Uterus (tissue), 4 donors: ENCODE measurements around the gene C2CD3. TPM values are rescaled to one million over a fixed set of nuclear protein-coding genes. Genes with fewer than 3 reads are reported as not detected.
"Not testable (repeated sequence)": the region's sequence is repeated elsewhere in the genome, so short reads cannot be mapped to it uniquely, and the experiment has no call there.

Source experiments
- DNase-seq, 2 donors: peaks; one replicate each; pipeline ENCODE4 v3.0.0-alpha.2; 2019 to 2020
- H3K27ac ChIP-seq, 2 donors: fragments of 200-600 bp; sonication (generic); 1 replicate in 1 of 2; 2 replicates in 1 of 2; pipeline ENCODE4 v1.5.1; 2016 to 2018
- H3K27me3 ChIP-seq, 2 donors: fragments of 200-600 bp; sonication (generic); one replicate each; pipeline ENCODE4 v1.5.1; 2018 to 2019; ENCODE audit warnings: control low read depth in 1 of 2
- H3K36me3 ChIP-seq, 2 donors: fragments of 200-600 bp; sonication (generic); one replicate each; pipeline ENCODE4 v1.5.1; 2019; ENCODE audit warnings: control low read depth in 1 of 2
- H3K4me1 ChIP-seq, 2 donors: fragments of 200-600 bp; sonication (generic); one replicate each; pipeline ENCODE4 v1.5.1; 2018 to 2019; ENCODE audit warnings: control low read depth in 1 of 2
- H3K4me3 ChIP-seq, 2 donors: fragments of 200-600 bp; sonication (generic); 1 replicate in 1 of 2; 2 replicates in 1 of 2; pipeline ENCODE4 v1.5.1; 2018 to 2019; ENCODE audit warnings: mild to moderate bottlenecking in 1 of 2
- H3K9me3 ChIP-seq, 2 donors: fragments of 200-600 bp; sonication (generic); one replicate each; pipeline ENCODE4 v1.5.1; 2019; ENCODE audit warnings: control low read depth in 1 of 2
- POLR2A ChIP-seq, 2 donors: fragments of 450-650 bp; IDR thresholded peaks; one replicate each; pipeline ENCODE4 v1.6.1; 2016; ENCODE audit warnings: antibody characterized with exemption in 2 of 2, mild to moderate bottlenecking in 1 of 2, moderate library complexity in 1 of 2
- intact Hi-C: fragments of 100-400 bp; cut with DNase I; formaldehyde crosslinking; loops from one replicate; pipeline ENCODE4 v1.15.1; 2023; ENCODE audit warnings: low total_unique reads
- total RNA-seq, 4 donors: library from RNA; depleted of rRNA in 3 of 4; stranded (reverse); fragments of >200 nt in 3 of 4; gene quantifications; one replicate each; pipeline versions ENCODE4 v1.1.0 to v1.2.4, GENCODE V29; 2014 to 2023
- TF ChIP-seq, protein P1 (sequence below), 4 experiments: fragments of 200-600 bp in 2 of 4; fragments of 450-650 bp in 2 of 4; sonication (generic) in 2 of 4; IDR thresholded peaks; one replicate each; pipeline ENCODE4 v1.5.1; 2016 to 2019; ENCODE audit warnings: antibody characterized with exemption in 4 of 4, mild to moderate bottlenecking in 2 of 4, moderate library complexity in 1 of 4
- donor health status: DM: yes; HTN: yes; CAD: no.

C2CD3 gene
- total RNA-seq, 4 donors from 2014 or later, result 22.5 to 347 (median 29.5) TPM

DNA sequence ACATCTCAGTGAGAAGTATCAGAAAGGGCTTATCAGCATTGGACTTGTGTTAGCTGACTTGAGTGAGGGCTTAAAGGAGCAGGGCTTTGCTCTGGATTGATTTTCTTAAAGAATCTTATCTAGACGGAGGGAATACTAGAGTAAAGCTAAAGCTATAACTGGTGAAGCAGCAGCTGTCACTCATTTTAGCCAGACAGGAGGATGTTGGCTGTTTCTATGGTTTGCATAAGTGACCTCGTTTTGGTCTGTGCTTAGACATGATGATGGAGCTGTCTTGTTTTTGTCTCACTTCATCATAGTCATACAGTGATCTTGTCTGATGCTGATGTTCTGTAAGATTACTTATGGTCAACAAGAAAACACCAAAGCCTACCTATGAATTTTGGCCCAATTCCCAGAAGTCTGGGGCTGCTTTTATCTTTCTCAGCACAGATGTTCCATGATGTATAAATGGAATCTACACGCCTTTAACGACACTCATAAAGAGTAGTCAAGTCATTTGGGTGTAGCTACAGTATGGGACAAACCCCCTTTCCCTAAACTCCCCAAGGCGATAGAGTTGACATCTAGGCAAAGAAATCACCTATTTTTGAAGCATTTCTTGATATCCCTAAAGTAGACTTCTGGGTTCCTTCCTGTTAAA lies 84.4 kb downstream of the C2CD3 start:
- TF ChIP-seq POLR2A (IDR thresholded peaks at IDR 0.05), result no peak
- TF ChIP-seq, protein P1, sequence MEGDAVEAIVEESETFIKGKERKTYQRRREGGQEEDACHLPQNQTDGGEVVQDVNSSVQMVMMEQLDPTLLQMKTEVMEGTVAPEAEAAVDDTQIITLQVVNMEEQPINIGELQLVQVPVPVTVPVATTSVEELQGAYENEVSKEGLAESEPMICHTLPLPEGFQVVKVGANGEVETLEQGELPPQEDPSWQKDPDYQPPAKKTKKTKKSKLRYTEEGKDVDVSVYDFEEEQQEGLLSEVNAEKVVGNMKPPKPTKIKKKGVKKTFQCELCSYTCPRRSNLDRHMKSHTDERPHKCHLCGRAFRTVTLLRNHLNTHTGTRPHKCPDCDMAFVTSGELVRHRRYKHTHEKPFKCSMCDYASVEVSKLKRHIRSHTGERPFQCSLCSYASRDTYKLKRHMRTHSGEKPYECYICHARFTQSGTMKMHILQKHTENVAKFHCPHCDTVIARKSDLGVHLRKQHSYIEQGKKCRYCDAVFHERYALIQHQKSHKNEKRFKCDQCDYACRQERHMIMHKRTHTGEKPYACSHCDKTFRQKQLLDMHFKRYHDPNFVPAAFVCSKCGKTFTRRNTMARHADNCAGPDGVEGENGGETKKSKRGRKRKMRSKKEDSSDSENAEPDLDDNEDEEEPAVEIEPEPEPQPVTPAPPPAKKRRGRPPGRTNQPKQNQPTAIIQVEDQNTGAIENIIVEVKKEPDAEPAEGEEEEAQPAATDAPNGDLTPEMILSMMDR (IDR thresholded peaks at IDR 0.05), result no peak
- Histone ChIP-seq H3K4me3 (no peak overlapping the region), H3K27me3 (no peaks in the 10 kb centered on the region), H3K27ac (no peak overlapping the region), H3K4me1 (no peaks in the 10 kb centered on the region), H3K36me3 (no peaks in the 10 kb centered on the region), H3K9me3 (no peaks in the 10 kb centered on the region)
- intact Hi-C loops, result no loop called here
- DNase-seq, result no peak

DNA sequence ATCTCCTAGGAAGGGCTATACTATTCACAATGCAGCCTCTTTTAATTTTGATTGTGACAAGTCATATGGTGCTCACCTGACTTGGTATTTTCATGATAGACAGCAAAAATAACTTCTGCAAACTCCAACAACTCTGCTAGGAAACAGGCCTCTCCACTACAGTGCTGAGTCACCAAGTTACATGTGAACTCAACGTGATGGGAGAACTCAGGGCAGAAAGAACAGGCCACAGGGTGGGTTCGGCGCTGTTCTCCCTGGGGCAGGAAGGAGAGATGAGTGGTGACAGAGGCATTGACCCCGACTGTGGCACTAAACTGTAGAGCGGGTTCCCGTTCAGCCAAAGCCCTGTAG lies 85.3 kb downstream of the C2CD3 start:
- no peak overlapping the region for H3K27ac ChIP-seq
- H3K36me3 ChIP-seq, result no peaks in the 10 kb centered on the region
- TF ChIP-seq, protein P1 (IDR thresholded peaks at IDR 0.05), result no peak
- no peak for TF ChIP-seq POLR2A (IDR thresholded peaks at IDR 0.05)
- H3K27me3 ChIP-seq, result no peaks in the 10 kb centered on the region
- DNase-seq, result no peak
- no peaks in the 10 kb centered on the region for H3K9me3 ChIP-seq
- intact Hi-C loops, result no loop called here
- H3K4me1 ChIP-seq, result no peaks in the 10 kb centered on the region
- no peak overlapping the region for H3K4me3 ChIP-seq

DNA sequence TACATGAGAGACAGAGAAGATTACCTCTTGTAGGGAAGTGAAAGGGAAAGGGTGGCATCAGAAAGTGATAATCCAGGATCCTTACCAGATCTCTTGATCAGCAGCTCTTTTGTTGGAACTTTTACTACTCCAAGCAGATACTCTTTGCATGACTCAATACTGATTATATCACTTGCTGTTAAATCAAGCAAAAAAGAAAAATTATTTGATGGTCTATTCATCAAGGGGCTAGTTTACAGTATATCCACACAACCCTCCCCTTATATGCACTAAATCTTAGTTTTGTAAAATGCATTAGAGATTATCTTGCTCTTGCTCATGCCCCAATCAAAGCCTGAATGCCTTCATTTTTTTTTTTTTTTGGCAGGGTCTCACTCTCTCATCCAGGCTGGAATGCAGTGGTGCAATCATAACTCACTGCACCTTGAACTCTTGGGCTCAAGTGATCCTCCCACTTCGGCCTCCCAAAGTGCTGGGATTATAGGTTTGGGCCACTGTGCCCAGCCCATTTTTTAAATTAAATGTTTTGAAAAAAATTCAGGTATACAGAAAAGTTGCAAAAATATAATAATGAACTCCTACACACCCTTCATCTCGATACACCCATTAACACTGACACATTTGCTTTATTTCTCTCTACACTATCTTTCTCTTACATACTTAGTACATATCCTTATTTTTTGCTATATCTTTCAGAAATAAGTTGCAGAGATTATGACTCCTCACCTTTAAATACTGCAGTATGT lies 85.8 kb downstream of the C2CD3 start:
- Histone ChIP-seq H3K36me3 (no peaks in the 10 kb centered on the region), H3K27ac (no peak overlapping the region), H3K27me3 (no peaks in the 10 kb centered on the region), H3K4me1 (no peaks in the 10 kb centered on the region), H3K4me3 (no peak overlapping the region), H3K9me3 (no peaks in the 10 kb centered on the region)
- no peak for DNase-seq
- intact Hi-C loops, result no loop called here
- TF ChIP-seq, protein P1 (IDR thresholded peaks at IDR 0.05), result no peak
- TF ChIP-seq POLR2A (IDR thresholded peaks at IDR 0.05), result no peak

DNA sequence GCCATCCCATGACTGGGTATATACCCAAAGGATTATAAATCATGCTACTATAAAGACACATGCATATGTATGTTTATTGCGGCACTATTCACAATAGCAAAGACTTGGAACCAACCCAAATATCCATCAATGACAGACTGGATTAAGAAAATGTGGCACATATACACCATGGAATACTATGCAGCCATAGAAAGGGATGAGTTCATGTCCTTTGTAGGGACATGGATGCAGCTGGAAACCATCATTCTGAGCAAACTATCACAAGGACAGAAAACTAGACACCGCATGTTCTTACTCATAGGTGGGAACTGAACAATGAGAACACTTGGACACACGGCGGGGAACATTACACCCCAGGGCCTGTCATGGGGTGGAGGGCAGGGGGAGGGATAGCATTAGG lies 86.9 kb downstream of the C2CD3 start:
- DNase-seq, H3K27ac ChIP-seq, H3K4me1 ChIP-seq, H3K36me3 ChIP-seq, H3K9me3 ChIP-seq, H3K4me3 ChIP-seq, H3K27me3 ChIP-seq, intact Hi-C loops: not testable (repeated sequence)

DNA sequence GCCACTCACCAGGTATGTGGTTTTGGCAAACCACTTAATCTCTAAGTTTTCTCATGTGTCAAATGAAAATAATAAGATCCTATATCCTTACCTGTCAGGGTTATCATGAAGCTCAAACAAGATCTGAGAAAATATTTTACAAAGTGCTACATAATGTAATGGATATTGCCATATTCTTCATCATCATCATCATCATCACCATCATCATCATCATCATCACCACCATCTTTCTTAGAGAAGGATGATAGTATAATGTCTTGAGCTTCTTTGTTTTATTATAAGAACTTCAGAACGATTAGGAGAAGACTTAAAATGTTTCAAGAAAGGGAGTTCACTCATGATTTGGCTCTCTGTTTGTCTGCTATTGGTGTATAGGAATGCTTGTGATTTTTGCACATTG lies 89.4 kb downstream of the C2CD3 start:
- Histone ChIP-seq H3K36me3 (no peaks in the 10 kb centered on the region), H3K9me3 (no peaks in the 10 kb centered on the region), H3K27ac (no peak overlapping the region), H3K4me1 (no peaks in the 10 kb centered on the region), H3K27me3 (no peaks in the 10 kb centered on the region), H3K4me3 (no peak overlapping the region)
- TF ChIP-seq, protein P1 (IDR thresholded peaks at IDR 0.05), result no peak
- no peak for TF ChIP-seq POLR2A (IDR thresholded peaks at IDR 0.05)
- no peak for DNase-seq
- intact Hi-C loops, result no loop called here
